ENCODE results near the gene RTP1. TPM values are rescaled to one million over a fixed set of nuclear protein-coding genes. Genes with fewer than 3 reads are reported as not detected.

RTP1 gene
- polyA plus RNA-seq, 1 of the 3 experiments (the other 2 are of a cell fraction) = not detected

DNA sequence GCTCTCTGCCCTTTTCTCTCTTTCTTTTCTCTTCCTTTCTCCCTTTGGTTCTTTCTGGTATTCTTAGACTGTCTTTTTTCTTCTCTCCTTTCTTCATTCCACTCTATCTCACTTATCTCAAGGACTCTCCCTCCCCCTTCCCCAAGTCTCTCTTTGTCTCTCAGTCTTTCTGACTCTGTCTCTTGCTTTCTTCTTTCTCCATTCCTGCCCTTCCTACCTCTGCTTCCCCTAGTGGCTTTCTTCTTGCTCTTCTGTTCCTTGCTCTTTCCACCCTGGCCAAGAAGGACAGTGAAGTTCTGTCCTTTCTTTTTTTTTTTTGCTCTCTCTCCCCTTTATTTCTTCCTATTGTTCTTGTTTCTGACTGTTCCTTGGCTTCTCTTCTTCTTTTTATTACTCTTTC is 35.7 kb upstream of the RTP1 start:
- Histone ChIP-seq H3K4me2 (no peak overlapping the region), H3K9me2 (no peaks in the 10 kb centered on the region)
- CTCF ChIA-PET = interaction anchor here (5.7 kb wide), 1 partner anchor 312 kb away, joined by 29 read pairs; no protein-coding TSS in a partner anchor

More for the DNA sequence above, 35.7 kb upstream of the RTP1 start:
- no peak overlapping the region for H3K9ac ChIP-seq
- DNase-seq = no peak
- TF ChIP-seq YY1 (IDR thresholded peaks at IDR 0.05; ENCODE audit: low read depth) = no peak
- no peak for TF ChIP-seq GABPA (IDR thresholded peaks at IDR 0.05; ENCODE audit: low read depth)
- TF ChIP-seq, protein P1, sequence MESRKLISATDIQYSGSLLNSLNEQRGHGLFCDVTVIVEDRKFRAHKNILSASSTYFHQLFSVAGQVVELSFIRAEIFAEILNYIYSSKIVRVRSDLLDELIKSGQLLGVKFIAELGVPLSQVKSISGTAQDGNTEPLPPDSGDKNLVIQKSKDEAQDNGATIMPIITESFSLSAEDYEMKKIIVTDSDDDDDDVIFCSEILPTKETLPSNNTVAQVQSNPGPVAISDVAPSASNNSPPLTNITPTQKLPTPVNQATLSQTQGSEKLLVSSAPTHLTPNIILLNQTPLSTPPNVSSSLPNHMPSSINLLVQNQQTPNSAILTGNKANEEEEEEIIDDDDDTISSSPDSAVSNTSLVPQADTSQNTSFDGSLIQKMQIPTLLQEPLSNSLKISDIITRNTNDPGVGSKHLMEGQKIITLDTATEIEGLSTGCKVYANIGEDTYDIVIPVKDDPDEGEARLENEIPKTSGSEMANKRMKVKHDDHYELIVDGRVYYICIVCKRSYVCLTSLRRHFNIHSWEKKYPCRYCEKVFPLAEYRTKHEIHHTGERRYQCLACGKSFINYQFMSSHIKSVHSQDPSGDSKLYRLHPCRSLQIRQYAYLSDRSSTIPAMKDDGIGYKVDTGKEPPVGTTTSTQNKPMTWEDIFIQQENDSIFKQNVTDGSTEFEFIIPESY (IDR thresholded peaks at IDR 0.05; ENCODE audit: borderline replicate concordance, low read depth) = no peak
- no peak for TF ChIP-seq POLR2AphosphoS5 (IDR thresholded peaks at IDR 0.05; ENCODE audit: low read depth, low read length)
- no peak for TF ChIP-seq TCF12 (IDR thresholded peaks at IDR 0.05)
- TF ChIP-seq, protein P2, sequence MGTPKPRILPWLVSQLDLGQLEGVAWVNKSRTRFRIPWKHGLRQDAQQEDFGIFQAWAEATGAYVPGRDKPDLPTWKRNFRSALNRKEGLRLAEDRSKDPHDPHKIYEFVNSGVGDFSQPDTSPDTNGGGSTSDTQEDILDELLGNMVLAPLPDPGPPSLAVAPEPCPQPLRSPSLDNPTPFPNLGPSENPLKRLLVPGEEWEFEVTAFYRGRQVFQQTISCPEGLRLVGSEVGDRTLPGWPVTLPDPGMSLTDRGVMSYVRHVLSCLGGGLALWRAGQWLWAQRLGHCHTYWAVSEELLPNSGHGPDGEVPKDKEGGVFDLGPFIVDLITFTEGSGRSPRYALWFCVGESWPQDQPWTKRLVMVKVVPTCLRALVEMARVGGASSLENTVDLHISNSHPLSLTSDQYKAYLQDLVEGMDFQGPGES (IDR thresholded peaks at IDR 0.05; ENCODE audit: low read depth, low read length) = no peak
- TF ChIP-seq RAD21 (IDR thresholded peaks at IDR 0.05; ENCODE audit: low read length) = no peak
- no peak for TF ChIP-seq FOXM1 (IDR thresholded peaks at IDR 0.05; ENCODE audit: low read depth)
- no peak for TF ChIP-seq NFIC (IDR thresholded peaks at IDR 0.05; ENCODE audit: borderline replicate concordance)
- TF ChIP-seq JUND (IDR thresholded peaks at IDR 0.05) = no peak
- no peak for TF ChIP-seq NRF1 (IDR thresholded peaks at IDR 0.05; ENCODE audit: low read depth, low read length)
- TF ChIP-seq, protein P3, sequence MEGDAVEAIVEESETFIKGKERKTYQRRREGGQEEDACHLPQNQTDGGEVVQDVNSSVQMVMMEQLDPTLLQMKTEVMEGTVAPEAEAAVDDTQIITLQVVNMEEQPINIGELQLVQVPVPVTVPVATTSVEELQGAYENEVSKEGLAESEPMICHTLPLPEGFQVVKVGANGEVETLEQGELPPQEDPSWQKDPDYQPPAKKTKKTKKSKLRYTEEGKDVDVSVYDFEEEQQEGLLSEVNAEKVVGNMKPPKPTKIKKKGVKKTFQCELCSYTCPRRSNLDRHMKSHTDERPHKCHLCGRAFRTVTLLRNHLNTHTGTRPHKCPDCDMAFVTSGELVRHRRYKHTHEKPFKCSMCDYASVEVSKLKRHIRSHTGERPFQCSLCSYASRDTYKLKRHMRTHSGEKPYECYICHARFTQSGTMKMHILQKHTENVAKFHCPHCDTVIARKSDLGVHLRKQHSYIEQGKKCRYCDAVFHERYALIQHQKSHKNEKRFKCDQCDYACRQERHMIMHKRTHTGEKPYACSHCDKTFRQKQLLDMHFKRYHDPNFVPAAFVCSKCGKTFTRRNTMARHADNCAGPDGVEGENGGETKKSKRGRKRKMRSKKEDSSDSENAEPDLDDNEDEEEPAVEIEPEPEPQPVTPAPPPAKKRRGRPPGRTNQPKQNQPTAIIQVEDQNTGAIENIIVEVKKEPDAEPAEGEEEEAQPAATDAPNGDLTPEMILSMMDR (IDR thresholded peaks at IDR 0.05) = no peak
- TF ChIP-seq FOSL2 (IDR thresholded peaks at IDR 0.05; ENCODE audit: borderline replicate concordance, low read depth) = no peak
- H3K36me3 ChIP-seq (replicated peaks in 1 of 2; ENCODE audit: control insufficient read depth in 1 of 2, insufficient read depth in 2 of 2, low read length in 1 of 2) = no peaks in the 10 kb centered on the region
- H3F3A ChIP-seq (replicated peaks; ENCODE audit: insufficient read depth) = no peaks in the 10 kb centered on the region
- no peaks in the 10 kb centered on the region for H3K79me2 ChIP-seq (ENCODE audit: insufficient read depth)
- H3K4me3 ChIP-seq (ENCODE audit: low read depth in 2 of 2, low read length in 1 of 2) = no peak overlapping the region
- H2AFZ ChIP-seq (ENCODE audit: low read depth) = no peak overlapping the region
- POLR2A ChIA-PET = no interaction called here
- no peaks in the 10 kb centered on the region; the same call in 1 of the 2 replicates for H3K27me3 ChIP-seq (ENCODE audit: insufficient read depth)
- H3K27ac ChIP-seq (ENCODE audit: low read depth in 2 of 2, low read length in 1 of 2) = no peak overlapping the region
- H3K4me1 ChIP-seq (ENCODE audit: control insufficient read depth in 1 of 2, insufficient read depth in 2 of 2, low read depth in 1 of 2, low read length in 1 of 2) = no peaks in the 10 kb centered on the region
- H4K20me1 ChIP-seq (ENCODE audit: insufficient read depth) = no peaks in the 10 kb centered on the region
- H3K9me3 ChIP-seq = no peaks in the 10 kb centered on the region
